Endothelial cell of umbilical vein (primary cell): ENCODE measurements around the gene CRTAP. TPM values are rescaled to one million over a fixed set of nuclear protein-coding genes. Genes with fewer than 3 reads are reported as not detected.

Source experiments
- BruUV-seq: library from RNA; stranded (reverse); fragments of 400-500 nt; replicated peaks from 2 replicates; lab custom pipeline; 2021; lab: Mats Ljungman, UMichigan
- CTCF ChIA-PET: fragments of 300-600, 350-600 bp; sonication (Branson Sonifier 250); formaldehyde crosslinking; loops from one replicate; lab custom pipeline; 2021; ENCODE audit warnings: antibody characterized with exemption, inconsistent platforms; lab: Charles Lee
- POLR2A ChIA-PET: fragments of 300-600, 350-600 bp; sonication (Branson Sonifier 250); formaldehyde crosslinking; loops from one replicate; lab custom pipeline; 2021; ENCODE audit warnings: antibody characterized with exemption, inconsistent platforms; lab: Charles Lee
- DNase-seq: peaks from one replicate; pipeline ENCODE4 v3.0.0-alpha.2; 2011; ENCODE audit warnings: low read depth, low spot score
- FAIRE-seq: peaks from 2 replicates; lab custom pipeline; 2011; peaks lifted over from hg19 to GRCh38; lab: Jason Lieb, UNC
- H2AFZ ChIP-seq: 2 replicates; pipeline ENCODE4 v1.6.0; 2012; ENCODE audit warnings: low read depth, low read length, control low read depth, inconsistent platforms
- H3K27ac ChIP-seq: 2 replicates; pipeline ENCODE4 v1.5.1; 2011; ENCODE audit warnings: low read depth, mild to moderate bottlenecking, control low read depth, low read length, moderate library complexity; ENCODE audit not compliant: insufficient read depth
- H3K27me3 ChIP-seq, 2 experiments: 2 replicates each; pipeline versions ENCODE4 v1.6.0 to v1.6.1; 2011; ENCODE audit warnings: low read length in 2 of 2, mixed read lengths in 1 of 2; ENCODE audit not compliant: control insufficient read depth in 2 of 2, insufficient read depth in 2 of 2
- H3K36me3 ChIP-seq, 2 experiments: 2 replicates in 1 of 2; 3 replicates in 1 of 2; pipeline ENCODE4 v1.5.1; 2011; ENCODE audit warnings: low read length in 2 of 2, mild to moderate bottlenecking in 1 of 2, moderate library complexity in 1 of 2; ENCODE audit not compliant: control insufficient read depth in 2 of 2, insufficient read depth in 2 of 2; ENCODE audit errors: extremely low read depth in 1 of 2
- H3K4me1 ChIP-seq: 3 replicates; pipeline ENCODE4 v1.5.1; 2011; ENCODE audit warnings: mild to moderate bottlenecking, low read length; ENCODE audit not compliant: control insufficient read depth, insufficient read depth; ENCODE audit errors: extremely low read depth
- H3K4me2 ChIP-seq: 2 replicates; pipeline ENCODE4 v1.6.1; 2011; ENCODE audit warnings: low read length, control low read depth, mixed read lengths; ENCODE audit not compliant: insufficient read depth
- H3K4me3 ChIP-seq, 3 experiments: fragments of 200-600 bp in 1 of 3; sonication (generic), shearing (Covaris generic) in 1 of 3; replicated peaks in 1 of 3; 2 replicates each; pipeline ENCODE4 v1.5.1; 2011 to 2016; ENCODE audit warnings: control low read depth in 3 of 3, low read length in 3 of 3, mild to moderate bottlenecking in 2 of 3, inconsistent platforms in 1 of 3, low read depth in 1 of 3, moderate library complexity in 1 of 3; ENCODE audit not compliant: insufficient read depth in 1 of 3
- H3K79me2 ChIP-seq: 2 replicates; pipeline ENCODE4 v1.6.0; 2012; ENCODE audit warnings: low read length, inconsistent platforms; ENCODE audit not compliant: control insufficient read depth, insufficient read depth
- H3K9ac ChIP-seq: replicated peaks from 2 replicates; pipeline ENCODE3; 2011; ENCODE audit warnings: low read length, control low read depth; ENCODE audit not compliant: insufficient read depth; ENCODE audit errors: extremely low read depth
- H3K9me1 ChIP-seq: replicated peaks from 3 replicates; pipeline ENCODE4 v1.6.0; 2011; ENCODE audit warnings: mild to moderate bottlenecking, low read length; ENCODE audit not compliant: control insufficient read depth, insufficient read depth; ENCODE audit errors: extremely low read depth
- H3K9me3 ChIP-seq: replicated peaks from 2 replicates; pipeline ENCODE4 v1.5.1; 2012; ENCODE audit warnings: low read length, inconsistent platforms; ENCODE audit not compliant: control insufficient read depth, insufficient read depth
- H4K20me1 ChIP-seq: replicated peaks from 2 replicates; pipeline ENCODE3; 2011; ENCODE audit warnings: mild to moderate bottlenecking, low read length; ENCODE audit not compliant: control insufficient read depth, insufficient read depth; ENCODE audit errors: extremely low read depth
- EZH2 ChIP-seq: IDR thresholded peaks from 2 replicates; pipeline ENCODE4 v1.6.1; 2012; ENCODE audit warnings: borderline replicate concordance, low read depth, mild to moderate bottlenecking, moderate library complexity, low read length, inconsistent platforms; ENCODE audit not compliant: severe bottlenecking
- FOS ChIP-seq: IDR thresholded peaks from 2 replicates; pipeline ENCODE4 v1.6.1; 2011; ENCODE audit warnings: mild to moderate bottlenecking, low read length, moderate library complexity, borderline replicate concordance; ENCODE audit not compliant: insufficient read depth
- GATA2 ChIP-seq: IDR thresholded peaks from 2 replicates; pipeline ENCODE4 v1.7.0; 2011; ENCODE audit warnings: low read depth, mild to moderate bottlenecking, moderate library complexity, mixed read lengths, low read length; ENCODE audit not compliant: insufficient read length, insufficient read depth
- JUN ChIP-seq: IDR thresholded peaks from 2 replicates; pipeline ENCODE4 v1.6.1; 2011; ENCODE audit warnings: borderline replicate concordance, low read depth; ENCODE audit not compliant: insufficient read length, insufficient read depth
- MYC ChIP-seq: IDR thresholded peaks from one replicate; pipeline ENCODE4 v1.6.1; 2011; ENCODE audit warnings: mild to moderate bottlenecking, low read depth, low read length
- POLR2A ChIP-seq: IDR thresholded peaks from 2 replicates; pipeline ENCODE4 v1.6.1; 2012; ENCODE audit warnings: low read depth, mild to moderate bottlenecking, control low read depth, low read length
- POLR2AphosphoS5 ChIP-seq: IDR thresholded peaks from 2 replicates; pipeline ENCODE4 v1.6.1; 2012; ENCODE audit warnings: low read depth, mild to moderate bottlenecking, control low read depth, low read length, moderate library complexity; ENCODE audit not compliant: insufficient read depth
- dilution Hi-C: fragments of 300-500 bp; cut with MboI; formaldehyde crosslinking; loops from one replicate; pipeline ENCODE4 v1.15.0; 2019; ENCODE audit warnings: low sequenced_read_pairs; ENCODE audit not compliant: extremely low pct_ligation_motif_present
- intact Hi-C: fragments of 100-400 bp; cut with micrococcal nuclease; formaldehyde crosslinking; loops from one replicate; pipeline ENCODE4 v1.10.0; 2022
- polyA plus RNA-seq, 4 experiments: library from polyadenylated mRNA; depleted of rRNA in 3 of 4; stranded (reverse) in 3 of 4; unstranded in 1 of 4; fragments of >200 nt; gene quantifications; 2 replicates each; pipeline versions ENCODE4 v1.2.1 to v1.2.3, GENCODE V29; 2011 to 2012; ENCODE audit warnings: missing spikeins in 1 of 4
- total RNA-seq: library from RNA; stranded (reverse); gene quantifications from 2 replicates; pipeline ENCODE4 v1.2.3, GENCODE V29; 2021
- TF ChIP-seq, protein P1 (sequence below), 2 donors: IDR thresholded peaks; 1 replicate in 1 of 2; 2 replicates in 1 of 2; pipeline ENCODE4 v1.5.1; 2011; ENCODE audit warnings: low read length in 2 of 2, mild to moderate bottlenecking in 2 of 2, moderate library complexity in 2 of 2, control low read depth in 1 of 2, inconsistent platforms in 1 of 2, low read depth in 1 of 2; ENCODE audit not compliant: insufficient read depth in 1 of 2; ENCODE audit errors: extremely low read depth in 1 of 2
- TF ChIP-seq, protein P2 (sequence below): IDR thresholded peaks from 2 replicates; pipeline ENCODE4 v1.6.1; 2011; ENCODE audit not compliant: insufficient read depth, insufficient read length

Gene CRTAP
- total and polyA plus RNA-seq, 2 donors (not counting 3 experiments of a cell fraction or from before 2014, with no cell fraction given), result 204 to 213 TPM

DNA sequence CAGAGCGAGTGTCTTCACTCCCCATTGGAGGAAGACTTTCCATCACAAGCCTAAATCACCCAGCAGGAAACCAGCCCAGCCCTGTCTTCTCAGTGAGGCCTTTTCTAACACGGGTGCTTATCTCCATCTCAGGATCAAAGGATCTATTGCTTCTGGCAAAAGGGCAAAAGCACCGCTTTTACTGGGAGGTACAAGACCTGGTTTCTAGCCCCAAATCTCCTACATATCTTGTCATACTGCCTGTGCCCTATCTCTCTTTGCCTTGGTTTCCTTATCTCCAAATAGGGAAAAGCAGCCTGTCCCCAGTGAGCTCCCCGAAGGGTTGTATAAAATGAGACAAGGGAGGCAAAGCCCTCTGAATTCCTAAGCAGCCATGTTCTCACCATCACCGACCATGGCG, 22.1 kb upstream of the CRTAP start:
- dilution Hi-C loops (no loop called here), intact Hi-C loops (no loop called here)
- Histone ChIP-seq H4K20me1 (no peaks in the 10 kb centered on the region), H3K36me3 (peaks cover 2 to 14% of the 10 kb centered on the region in 2 experiments), H3K27me3 (no peaks in the 10 kb centered on the region), H2AFZ (no peak overlapping the region), H3K27ac (no peak overlapping the region), H3K4me3 (no peak overlapping the region), H3K79me2 (peaks cover 65% of the 10 kb centered on the region), H3K4me2 (no peak overlapping the region), H3K9me3 (no peaks in the 10 kb centered on the region), H3K9ac (no peak overlapping the region), H3K4me1 (peaks cover 6% of the 10 kb centered on the region), H3K9me1 (no peaks in the 10 kb centered on the region)
- TF ChIP-seq, protein P1, sequence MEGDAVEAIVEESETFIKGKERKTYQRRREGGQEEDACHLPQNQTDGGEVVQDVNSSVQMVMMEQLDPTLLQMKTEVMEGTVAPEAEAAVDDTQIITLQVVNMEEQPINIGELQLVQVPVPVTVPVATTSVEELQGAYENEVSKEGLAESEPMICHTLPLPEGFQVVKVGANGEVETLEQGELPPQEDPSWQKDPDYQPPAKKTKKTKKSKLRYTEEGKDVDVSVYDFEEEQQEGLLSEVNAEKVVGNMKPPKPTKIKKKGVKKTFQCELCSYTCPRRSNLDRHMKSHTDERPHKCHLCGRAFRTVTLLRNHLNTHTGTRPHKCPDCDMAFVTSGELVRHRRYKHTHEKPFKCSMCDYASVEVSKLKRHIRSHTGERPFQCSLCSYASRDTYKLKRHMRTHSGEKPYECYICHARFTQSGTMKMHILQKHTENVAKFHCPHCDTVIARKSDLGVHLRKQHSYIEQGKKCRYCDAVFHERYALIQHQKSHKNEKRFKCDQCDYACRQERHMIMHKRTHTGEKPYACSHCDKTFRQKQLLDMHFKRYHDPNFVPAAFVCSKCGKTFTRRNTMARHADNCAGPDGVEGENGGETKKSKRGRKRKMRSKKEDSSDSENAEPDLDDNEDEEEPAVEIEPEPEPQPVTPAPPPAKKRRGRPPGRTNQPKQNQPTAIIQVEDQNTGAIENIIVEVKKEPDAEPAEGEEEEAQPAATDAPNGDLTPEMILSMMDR (IDR thresholded peaks at IDR 0.05; ENCODE audit: extremely low read depth in 1 of 2, insufficient read depth in 1 of 2, low read depth in 1 of 2, low read length in 2 of 2), result no peak
- no peak for TF ChIP-seq POLR2AphosphoS5
- no peak for TF ChIP-seq POLR2A
- TF ChIP-seq MYC, result no peak
- TF ChIP-seq JUN, result no peak
- TF ChIP-seq, protein P2, sequence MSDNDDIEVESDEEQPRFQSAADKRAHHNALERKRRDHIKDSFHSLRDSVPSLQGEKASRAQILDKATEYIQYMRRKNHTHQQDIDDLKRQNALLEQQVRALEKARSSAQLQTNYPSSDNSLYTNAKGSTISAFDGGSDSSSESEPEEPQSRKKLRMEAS, result no peak
- TF ChIP-seq GATA2, result no peak
- no peak for TF ChIP-seq FOS
- TF ChIP-seq EZH2, result no peak
- ChIA-PET POLR2A (no interaction called here), CTCF (no interaction called here)
- no peak for DNase-seq
- no TSS peak for BruUV-seq
- FAIRE-seq, result no peak
